Uterus (tissue), 2 donors: ENCODE data around the gene ABCC3.

Experiments
- POLR2A ChIP-seq, 2 donors: fragments of 450-650 bp; IDR thresholded peaks; one replicate each; pipeline ENCODE4 v1.6.1; 2016; ENCODE audit warnings: antibody characterized with exemption in 2 of 2, mild to moderate bottlenecking in 1 of 2, moderate library complexity in 1 of 2
- TF ChIP-seq, protein P1 (sequence below), 4 experiments: fragments of 200-600 bp in 2 of 4; fragments of 450-650 bp in 2 of 4; sonication (generic) in 2 of 4; IDR thresholded peaks; one replicate each; pipeline ENCODE4 v1.5.1; 2016 to 2019; ENCODE audit warnings: antibody characterized with exemption in 4 of 4, mild to moderate bottlenecking in 2 of 4, moderate library complexity in 1 of 4

DNA sequence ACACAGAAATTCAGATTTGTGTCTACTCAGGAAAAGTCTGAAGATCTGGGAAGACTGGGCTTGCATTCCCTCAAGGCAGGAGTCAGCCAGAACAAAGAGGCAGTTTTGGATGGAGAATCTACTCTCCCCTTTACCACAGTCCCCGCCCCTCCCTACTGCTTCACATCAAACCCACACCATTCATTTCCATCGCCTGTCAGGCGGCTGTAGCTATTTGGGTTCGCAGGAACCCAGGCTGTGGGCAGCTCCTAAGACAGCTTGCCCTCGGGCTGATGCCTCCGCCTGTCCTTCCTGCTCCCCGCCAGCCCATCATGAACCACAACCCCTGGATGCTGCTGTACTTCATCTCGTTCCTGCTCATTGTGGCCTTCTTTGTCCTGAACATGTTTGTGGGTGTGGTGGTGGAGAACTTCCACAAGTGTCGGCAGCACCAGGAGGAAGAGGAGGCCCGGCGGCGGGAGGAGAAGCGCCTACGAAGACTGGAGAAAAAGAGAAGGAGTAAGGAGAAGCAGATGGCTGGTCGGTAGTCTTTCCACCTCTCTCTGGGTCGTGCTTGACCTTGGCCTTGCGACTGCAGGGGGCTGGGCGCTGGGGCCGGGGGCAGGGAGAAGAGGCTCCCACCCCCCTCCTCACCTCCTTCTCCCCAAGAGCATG lies 27.0 kb upstream of the ABCC3 start:
- no peak for TF ChIP-seq POLR2A (IDR thresholded peaks at IDR 0.05)
- TF ChIP-seq, protein P1, sequence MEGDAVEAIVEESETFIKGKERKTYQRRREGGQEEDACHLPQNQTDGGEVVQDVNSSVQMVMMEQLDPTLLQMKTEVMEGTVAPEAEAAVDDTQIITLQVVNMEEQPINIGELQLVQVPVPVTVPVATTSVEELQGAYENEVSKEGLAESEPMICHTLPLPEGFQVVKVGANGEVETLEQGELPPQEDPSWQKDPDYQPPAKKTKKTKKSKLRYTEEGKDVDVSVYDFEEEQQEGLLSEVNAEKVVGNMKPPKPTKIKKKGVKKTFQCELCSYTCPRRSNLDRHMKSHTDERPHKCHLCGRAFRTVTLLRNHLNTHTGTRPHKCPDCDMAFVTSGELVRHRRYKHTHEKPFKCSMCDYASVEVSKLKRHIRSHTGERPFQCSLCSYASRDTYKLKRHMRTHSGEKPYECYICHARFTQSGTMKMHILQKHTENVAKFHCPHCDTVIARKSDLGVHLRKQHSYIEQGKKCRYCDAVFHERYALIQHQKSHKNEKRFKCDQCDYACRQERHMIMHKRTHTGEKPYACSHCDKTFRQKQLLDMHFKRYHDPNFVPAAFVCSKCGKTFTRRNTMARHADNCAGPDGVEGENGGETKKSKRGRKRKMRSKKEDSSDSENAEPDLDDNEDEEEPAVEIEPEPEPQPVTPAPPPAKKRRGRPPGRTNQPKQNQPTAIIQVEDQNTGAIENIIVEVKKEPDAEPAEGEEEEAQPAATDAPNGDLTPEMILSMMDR (IDR thresholded peaks at IDR 0.05): no peak
